ENCODE measurements around the gene FOXL2NB. TPM values are rescaled to one million over a fixed set of nuclear protein-coding genes. Genes with fewer than 3 reads are reported as not detected.
"Not testable (repeated sequence)": the region's sequence is repeated elsewhere in the genome, so short reads cannot be mapped to it uniquely, and the experiment has no call there.

The FOXL2NB gene
- total RNA-seq, 2 experiments from 2014 or later, result not detected

DNA sequence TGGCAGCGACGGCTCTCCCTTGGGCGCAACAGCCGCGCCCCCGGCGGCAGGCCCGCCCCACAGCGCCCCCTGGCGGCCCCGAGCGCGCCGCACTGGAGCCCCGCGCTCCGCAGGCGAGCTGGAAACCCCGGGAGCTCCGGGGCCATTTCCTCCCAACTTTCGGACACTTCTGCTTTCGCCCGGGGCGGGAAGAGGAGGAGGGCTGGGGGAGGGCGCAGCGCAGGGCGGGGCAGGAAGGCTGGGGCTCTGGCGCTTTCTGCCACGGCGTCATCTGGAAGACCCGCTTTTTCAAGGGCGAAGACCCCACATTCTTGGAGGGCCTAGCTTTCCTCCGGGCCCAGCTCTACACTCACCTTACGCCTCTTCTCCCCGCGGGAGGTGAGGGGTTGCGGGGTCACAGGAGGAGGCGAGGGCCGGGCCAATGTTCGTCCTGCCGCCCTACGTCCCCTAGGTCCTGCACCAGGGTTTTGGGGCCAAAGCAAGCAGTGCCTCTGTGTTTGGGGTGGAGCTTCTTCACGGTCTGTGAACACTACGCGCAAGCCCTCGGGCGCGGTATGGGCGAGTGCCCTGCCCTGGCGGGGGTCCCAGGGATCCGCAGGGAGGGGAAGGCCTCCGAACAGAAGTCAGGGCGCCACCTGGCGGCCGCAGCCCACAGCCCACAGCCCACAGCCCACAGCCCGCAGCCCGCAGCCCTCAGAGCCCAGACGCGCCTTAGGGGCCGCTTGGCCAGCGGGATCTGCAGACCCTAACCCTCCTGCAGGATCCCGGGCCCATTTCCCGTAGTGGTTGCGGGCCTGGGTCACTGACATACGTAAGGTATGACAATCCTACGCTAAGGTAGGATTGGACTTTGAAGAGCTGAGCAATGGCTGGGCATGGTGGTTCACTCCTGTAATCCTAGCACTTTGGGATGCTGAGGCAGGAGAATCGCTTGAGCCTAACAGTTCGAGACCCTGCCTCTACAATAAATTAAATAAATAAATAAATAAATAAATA is 31.2 kb upstream of the FOXL2NB start:
- peak overlapping the region; percentile 80 for H3K27ac Mint-ChIP-seq
- H3K4me3 Mint-ChIP-seq, result peak overlapping the region; percentile 84
- H3K36me3 Mint-ChIP-seq, result no peaks in the 10 kb centered on the region
- H3K9me3 Mint-ChIP-seq, result no peaks in the 10 kb centered on the region
- DNase-seq (peak; percentile 91), ATAC-seq (ENCODE audit: low read depth) (peak; percentile 86)
- peaks cover 39% of the 10 kb centered on the region for H3K27me3 Mint-ChIP-seq
- POLR2A ChIA-PET, result interaction anchor here (0.6 to 2.5 kb wide), 5 partner anchors 187 to 468 kb away, joined by 4 to 16 read pairs (median 5); partner anchors contain the start of genes CEP70 and FAIM
- H3K4me1 Mint-ChIP-seq, result peaks cover 4% of the 10 kb centered on the region

- H3K4me1 Mint-ChIP-seq, result peaks cover 4% of the 10 kb centered on the region
- H3K27me3 Mint-ChIP-seq, result peaks cover 32% of the 10 kb centered on the region
- no peak for DNase-seq
- ATAC-seq (ENCODE audit: low read depth), result no peak
- H3K9me3 Mint-ChIP-seq, result no peaks in the 10 kb centered on the region
- no peaks in the 10 kb centered on the region for H3K36me3 Mint-ChIP-seq
- POLR2A ChIA-PET, result interaction anchor here (0.6 to 2.5 kb wide), 4 partner anchors 188 to 469 kb away, joined by 5 to 16 read pairs (median 5); partner anchors contain the start of genes CEP70 and FAIM
- H3K27ac Mint-ChIP-seq, result no peak overlapping the region
- H3K4me3 Mint-ChIP-seq, result no peak overlapping the region
Measured at GRCh38 chr3:138916824-138917223, 30.2 kb upstream of the FOXL2NB start.

GRCh38 chr3:138919325-138919724 is 27.7 kb upstream of the FOXL2NB start:
- ATAC-seq (ENCODE audit: low read depth) (no peak), DNase-seq (no peak)
- H3K4me1 Mint-ChIP-seq, result peaks cover 7% of the 10 kb centered on the region
- POLR2A ChIA-PET, result interaction anchor here (1.2 kb wide), 1 partner anchor 325 kb away, joined by 3 read pairs; no protein-coding TSS in a partner anchor
- no peak overlapping the region for H3K4me3 Mint-ChIP-seq
- peaks cover 31% of the 10 kb centered on the region for H3K27me3 Mint-ChIP-seq
- H3K27ac Mint-ChIP-seq, result no peak overlapping the region
- no peaks in the 10 kb centered on the region for H3K36me3 Mint-ChIP-seq
- no peaks in the 10 kb centered on the region for H3K9me3 Mint-ChIP-seq

DNA sequence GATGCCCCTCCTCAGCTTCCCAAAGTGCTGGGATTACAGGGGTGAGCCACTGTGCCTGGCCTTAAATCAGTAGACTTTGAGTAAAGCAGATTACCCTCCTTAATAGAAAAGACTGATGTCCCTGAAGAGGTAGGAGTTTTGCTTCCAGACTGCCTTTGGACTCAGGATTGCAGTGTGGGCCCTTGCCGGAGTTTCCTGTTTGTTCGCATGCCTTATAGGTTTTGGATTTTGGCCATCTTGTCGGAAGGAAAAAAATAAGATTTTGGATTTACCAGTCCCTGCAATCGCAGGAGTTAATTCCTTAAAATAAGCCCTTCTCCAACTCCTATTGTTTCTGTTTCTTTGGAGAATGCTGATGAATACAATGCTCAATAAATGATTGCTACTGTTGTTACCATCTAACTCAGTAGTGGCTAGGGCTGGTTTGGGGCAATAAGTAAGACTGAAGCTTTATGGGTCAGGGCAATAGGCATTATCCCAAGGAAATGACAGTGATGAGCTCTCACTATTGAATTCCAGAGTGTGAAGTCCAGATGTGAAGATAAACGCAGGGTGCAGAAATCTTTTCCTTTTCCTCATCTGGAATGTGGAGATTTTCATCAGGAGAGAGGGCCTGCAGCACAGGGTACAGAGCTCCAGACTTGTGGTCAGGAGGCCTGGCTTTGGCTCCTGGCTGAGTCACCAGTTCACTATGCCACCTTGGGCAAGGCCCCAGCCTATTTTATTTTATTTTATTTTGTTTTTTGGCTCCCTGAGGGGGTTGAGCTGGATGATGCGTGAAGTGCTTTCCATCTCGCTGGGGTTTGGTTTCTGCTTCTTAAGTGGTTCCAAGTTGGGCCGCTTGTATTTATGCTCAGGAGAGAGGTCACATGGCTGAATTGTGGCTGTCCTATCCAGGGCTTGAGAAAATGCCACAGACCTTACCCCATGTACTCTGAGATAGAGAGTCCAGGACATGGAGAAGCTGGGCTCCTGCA is 25.4 kb upstream of the FOXL2NB start:
- Mint-ChIP-seq H3K27ac (no peak overlapping the region), H3K27me3 (peaks cover 29% of the 10 kb centered on the region), H3K36me3 (no peaks in the 10 kb centered on the region), H3K9me3 (no peaks in the 10 kb centered on the region), H3K4me3 (no peak overlapping the region), H3K4me1 (peaks cover 4% of the 10 kb centered on the region)
- DNase-seq (no peak), ATAC-seq (ENCODE audit: low read depth) (no peak)
- POLR2A ChIA-PET, result no interaction called here

DNA sequence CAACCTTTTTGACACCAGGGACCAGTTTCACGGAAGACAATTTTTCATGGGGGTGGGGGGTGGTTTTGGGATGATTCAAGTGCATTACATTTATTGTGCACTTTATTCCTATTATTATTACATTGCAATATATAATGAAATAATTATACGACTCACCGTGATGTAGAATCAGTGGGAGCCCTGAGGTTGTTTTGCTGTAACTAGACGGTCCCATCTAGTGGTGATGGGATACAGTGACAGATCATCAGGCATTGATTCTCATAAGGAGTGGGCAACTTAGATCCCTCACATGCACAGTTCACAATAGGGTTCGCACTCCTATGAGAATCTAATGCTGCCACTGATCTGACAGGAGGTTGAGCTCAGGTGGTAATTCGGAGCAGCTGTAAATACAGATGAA is 24.6 kb upstream of the FOXL2NB start:
- ATAC-seq (ENCODE audit: low read depth); H3K27ac Mint-ChIP-seq: not testable (repeated sequence)
- POLR2A ChIA-PET, result interaction anchor here (1.7 kb wide), 1 partner anchor 328 kb away, joined by 6 read pairs; the partner anchor contains the start of gene CEP70

DNA sequence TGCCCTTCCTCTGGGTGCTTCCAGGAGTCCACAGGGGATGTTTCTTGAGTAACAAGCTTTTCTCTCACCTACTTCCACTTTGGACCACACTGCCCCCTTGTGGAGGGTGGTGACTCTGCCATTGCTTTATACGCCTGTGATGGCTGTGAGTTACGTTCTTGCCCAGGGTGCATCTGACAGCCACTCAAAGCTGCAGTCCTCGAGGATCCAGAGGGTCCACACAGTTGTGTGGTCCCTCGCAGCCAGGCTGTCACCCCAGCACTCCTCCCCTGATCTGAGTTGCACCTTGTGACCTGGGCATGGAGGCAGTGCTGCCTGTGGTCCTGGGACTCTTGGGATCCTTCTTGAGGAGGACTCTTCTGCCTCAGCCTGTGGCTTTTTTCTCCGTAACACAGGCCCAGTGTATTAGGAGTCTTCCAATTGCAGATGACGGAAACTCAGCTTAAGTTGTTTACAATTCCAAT is 23.5 kb upstream of the FOXL2NB start:
- H3K27me3 Mint-ChIP-seq, result peaks cover 18% of the 10 kb centered on the region
- ATAC-seq (ENCODE audit: low read depth) (peak; percentile 88), DNase-seq (peak; percentile 79)
- no peak overlapping the region for H3K27ac Mint-ChIP-seq
- H3K9me3 Mint-ChIP-seq, result no peaks in the 10 kb centered on the region
- no peak overlapping the region for H3K4me3 Mint-ChIP-seq
- POLR2A ChIA-PET, result interaction anchor here (0.7 to 1.7 kb wide), 2 partner anchors 10 to 329 kb away, joined by 3 to 6 read pairs; partner anchors contain the start of gene CEP70
- peaks cover 4% of the 10 kb centered on the region for H3K4me1 Mint-ChIP-seq
- no peaks in the 10 kb centered on the region for H3K36me3 Mint-ChIP-seq

More for the DNA sequence above, 24.6 kb upstream of the FOXL2NB start:
- peaks cover 27% of the 10 kb centered on the region for H3K27me3 Mint-ChIP-seq
- not testable (repeated sequence) for H3K36me3 Mint-ChIP-seq, H3K4me1 Mint-ChIP-seq, H3K4me3 Mint-ChIP-seq, DNase-seq, H3K9me3 Mint-ChIP-seq

DNA sequence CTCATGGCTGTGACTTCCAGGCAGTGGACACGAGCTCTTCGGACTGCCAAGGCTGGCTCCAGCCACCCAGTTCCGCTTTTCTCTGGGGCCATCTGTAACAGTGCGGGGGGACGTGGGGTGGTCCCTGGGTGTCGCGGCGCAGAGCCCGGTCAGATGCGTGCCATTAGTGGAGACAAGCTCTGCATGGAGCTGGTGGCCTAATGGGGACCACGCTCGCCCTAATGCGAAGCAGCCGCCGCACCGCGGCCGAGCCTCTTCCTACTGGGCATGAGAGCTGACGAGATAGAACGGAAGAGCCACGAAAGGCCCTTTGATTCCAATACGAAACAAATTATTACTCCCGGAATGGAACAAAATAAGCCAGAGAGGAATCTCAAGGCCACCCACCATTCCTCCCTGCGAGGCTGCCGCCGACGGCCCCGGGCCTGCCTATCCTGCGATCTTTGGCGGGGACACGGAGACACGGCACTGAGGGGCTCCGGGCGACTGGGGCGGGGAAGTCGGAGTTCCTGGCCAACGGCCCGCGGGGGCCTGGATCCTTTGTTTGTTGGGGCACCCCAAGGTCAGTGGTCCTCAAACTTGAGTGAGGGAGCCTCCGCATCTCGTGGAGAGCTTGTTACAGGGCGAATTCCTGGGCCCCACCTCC is 18.2 kb upstream of the FOXL2NB start:
- no peak for DNase-seq
- H3K36me3 Mint-ChIP-seq, result no peaks in the 10 kb centered on the region
- ATAC-seq (ENCODE audit: low read depth), result no peak
- POLR2A ChIA-PET, result no interaction called here
- no peaks in the 10 kb centered on the region for H3K4me1 Mint-ChIP-seq
- peaks cover 14% of the 10 kb centered on the region for H3K27me3 Mint-ChIP-seq
- no peaks in the 10 kb centered on the region for H3K9me3 Mint-ChIP-seq
- H3K4me3 Mint-ChIP-seq, result no peak overlapping the region
- no peak overlapping the region for H3K27ac Mint-ChIP-seq

DNA sequence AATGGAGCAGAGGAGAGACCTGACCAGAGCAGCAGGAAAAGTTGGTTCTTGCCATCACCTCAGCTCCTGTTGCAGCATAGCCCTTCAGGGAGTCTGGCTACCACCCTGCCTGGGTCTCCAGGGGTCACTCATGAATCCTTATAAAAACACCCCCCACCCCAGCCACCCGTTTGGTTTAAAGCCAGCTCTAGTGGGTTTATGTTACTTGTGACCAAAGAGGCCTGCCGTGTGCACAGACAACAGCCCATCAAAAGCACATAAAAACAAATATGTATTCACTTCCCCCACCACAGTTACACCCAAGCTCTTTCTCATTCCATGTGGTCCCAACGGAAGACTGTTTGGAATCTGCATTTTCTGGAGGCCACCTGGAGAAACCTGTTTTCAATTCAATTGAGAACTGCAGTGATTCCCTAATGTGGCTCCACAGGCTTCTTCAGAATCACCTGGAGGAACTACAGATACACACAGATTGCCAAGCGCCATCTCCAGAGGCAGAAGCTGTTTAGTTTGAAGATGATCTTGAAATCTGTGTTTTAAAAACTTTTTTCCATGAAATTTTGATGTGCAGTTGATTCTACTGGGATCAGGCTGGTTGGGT is 13.8 kb upstream of the FOXL2NB start:
- DNase-seq, result no peak
- H3K4me1 Mint-ChIP-seq, result peaks cover 10% of the 10 kb centered on the region
- no peak overlapping the region for H3K27ac Mint-ChIP-seq
- POLR2A ChIA-PET, result no interaction called here
- no peaks in the 10 kb centered on the region for H3K9me3 Mint-ChIP-seq
- H3K4me3 Mint-ChIP-seq, result no peak overlapping the region
- H3K36me3 Mint-ChIP-seq, result no peaks in the 10 kb centered on the region
- no peak for ATAC-seq (ENCODE audit: low read depth)
- H3K27me3 Mint-ChIP-seq, result peaks cover 47% of the 10 kb centered on the region

GRCh38 chr3:138933981-138934691 is 12.9 kb upstream of the FOXL2NB start:
- Mint-ChIP-seq H3K9me3 (no peaks in the 10 kb centered on the region), H3K4me3 (no peak overlapping the region), H3K4me1 (peaks cover 17% of the 10 kb centered on the region), H3K27me3 (peaks cover 57% of the 10 kb centered on the region), H3K36me3 (no peaks in the 10 kb centered on the region), H3K27ac (no peak overlapping the region)
- POLR2A ChIA-PET, result no interaction called here
- no peak for DNase-seq
- no peak for ATAC-seq (ENCODE audit: low read depth)

DNA sequence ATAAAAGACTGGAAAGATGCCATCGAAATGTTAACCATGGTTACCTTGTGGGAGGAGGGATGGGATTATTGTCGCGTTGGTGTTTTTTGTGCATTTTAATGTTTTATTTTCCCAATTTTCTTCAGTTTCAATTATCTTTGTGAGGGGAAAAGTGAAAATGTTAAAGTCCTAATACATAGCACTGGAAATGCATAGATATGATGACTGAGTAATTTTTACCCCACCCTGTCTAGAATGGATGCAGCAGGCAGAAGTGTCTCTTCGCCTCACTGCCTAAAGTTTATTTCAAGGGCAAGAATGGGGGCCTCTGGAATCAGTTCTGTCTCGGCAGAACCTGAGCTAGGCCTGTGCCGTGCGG is 11.5 kb upstream of the FOXL2NB start:
- DNase-seq, result no peak
- Mint-ChIP-seq H3K4me3 (peak overlapping the region; percentile 72), H3K9me3 (no peaks in the 10 kb centered on the region), H3K27ac (peak overlapping the region; percentile 42), H3K36me3 (no peaks in the 10 kb centered on the region), H3K27me3 (peaks cover 71% of the 10 kb centered on the region), H3K4me1 (peaks cover 20% of the 10 kb centered on the region)
- no peak for ATAC-seq (ENCODE audit: low read depth)
- POLR2A ChIA-PET, result no interaction called here

GRCh38 chr3:138935863-138936740 is 10.9 kb upstream of the FOXL2NB start:
- H3K4me1 Mint-ChIP-seq, result peaks cover 20% of the 10 kb centered on the region
- POLR2A ChIA-PET, result interaction anchor here (0.6 kb wide), 1 partner anchor 328 kb away, joined by 3 read pairs; the partner anchor contains the start of gene FAIM
- H3K4me3 Mint-ChIP-seq, result peak overlapping the region; percentile 72
- no peaks in the 10 kb centered on the region for H3K36me3 Mint-ChIP-seq
- no peaks in the 10 kb centered on the region for H3K9me3 Mint-ChIP-seq
- ATAC-seq (ENCODE audit: low read depth) (peak; percentile 63), DNase-seq (peak; percentile 83)
- H3K27ac Mint-ChIP-seq, result peak overlapping the region; percentile 42
- peaks cover 75% of the 10 kb centered on the region for H3K27me3 Mint-ChIP-seq

Data from activated naive CD8-positive, alpha-beta T cell treated with anti-CD3 and anti-CD28 coated beads, Interleukin-2, amount 10 ng/mL, durations not matched to agents 7 days and 5 days (primary cell).